Measurements from ENCODE around the gene C1orf74.

Gene C1orf74

DNA sequence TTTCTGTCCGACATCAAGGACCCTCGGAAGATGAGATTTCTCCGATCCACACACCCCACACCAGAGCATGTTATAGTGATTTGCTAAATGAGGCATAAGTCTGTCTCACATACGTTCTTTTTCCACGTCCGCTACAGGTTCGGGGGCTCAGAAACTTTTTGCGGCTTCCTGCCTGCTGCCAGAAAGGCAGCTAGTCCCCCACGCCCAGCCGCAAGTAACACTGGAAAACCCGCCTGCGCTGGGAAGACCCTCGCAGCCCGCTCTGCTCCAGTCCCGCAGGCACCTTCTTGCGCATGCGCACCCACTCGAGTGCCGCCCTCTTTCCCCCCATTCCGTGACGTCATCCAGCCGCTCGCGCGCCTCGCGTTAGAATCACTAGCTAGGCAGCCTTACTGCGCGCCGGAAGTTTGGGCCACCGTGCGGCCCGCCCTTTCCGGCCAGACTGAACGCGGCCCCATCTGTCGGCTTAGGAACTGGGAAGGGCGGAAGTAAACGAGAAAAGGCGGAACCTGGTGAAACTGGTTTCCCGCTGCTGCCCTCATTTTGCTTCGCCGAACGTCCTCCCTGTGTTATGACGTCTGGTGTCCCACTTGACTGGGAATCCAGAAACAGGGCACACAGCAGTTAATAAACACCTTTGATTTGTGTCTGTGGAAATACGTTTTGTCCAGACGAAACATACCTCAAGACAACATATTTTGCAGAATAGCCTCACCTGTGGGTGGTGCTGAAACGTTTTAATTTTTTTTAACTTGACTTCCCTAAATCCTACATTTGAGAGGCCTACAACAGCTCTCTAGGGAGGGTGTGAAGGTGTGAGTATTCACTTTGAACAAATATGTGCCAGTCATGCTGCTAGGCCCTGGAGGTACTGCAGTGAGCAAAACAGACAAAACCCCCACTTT lies at the start of gene C1orf74:
TSS of gene C1orf74 (minus strand) at position 295 of the 905 bp plus-strand sequence. CDS start 925 bp downstream, outside the sequence.
- DNase-seq = peak; percentile 98

DNA sequence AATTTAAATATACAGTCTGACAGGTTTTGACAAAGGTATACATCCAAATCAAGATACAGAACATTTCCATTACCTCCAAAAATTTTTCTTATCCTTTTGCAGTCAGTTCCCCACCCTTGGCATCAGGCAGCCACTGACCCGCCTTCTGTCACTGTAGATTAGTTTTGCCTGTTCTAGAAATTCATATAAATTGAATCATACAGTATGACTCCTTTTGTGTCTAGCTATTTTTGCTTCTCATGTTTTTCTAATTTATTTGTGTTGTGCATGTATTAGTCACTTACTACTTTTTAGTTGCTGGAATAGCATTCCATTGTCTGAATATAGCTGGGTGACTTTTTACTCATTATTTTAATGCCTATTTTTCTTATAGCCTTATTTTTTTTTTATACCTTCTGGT lies 47.3 kb upstream of the C1orf74 start:
- no peak for DNase-seq

DNA sequence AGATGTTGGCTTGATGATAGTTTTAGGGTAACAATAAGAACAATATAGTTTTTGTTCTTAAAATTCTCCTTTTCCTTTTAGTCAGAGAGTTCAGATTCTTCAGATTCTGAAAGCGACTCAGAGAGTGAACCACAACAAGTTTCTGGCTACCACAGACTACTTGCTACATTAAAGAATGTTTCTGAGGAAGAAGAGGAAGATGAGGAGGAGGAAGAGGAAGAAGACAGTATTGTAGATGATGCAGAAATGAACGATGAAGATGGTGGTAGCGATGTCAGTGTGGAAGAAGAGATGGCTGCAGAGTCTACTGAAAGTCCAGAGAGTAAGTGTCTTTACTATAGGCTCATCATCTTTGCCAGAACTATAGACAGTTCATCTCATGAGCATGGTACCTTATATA lies 46.4 kb upstream of the C1orf74 start:
- DNase-seq = no peak

DNA sequence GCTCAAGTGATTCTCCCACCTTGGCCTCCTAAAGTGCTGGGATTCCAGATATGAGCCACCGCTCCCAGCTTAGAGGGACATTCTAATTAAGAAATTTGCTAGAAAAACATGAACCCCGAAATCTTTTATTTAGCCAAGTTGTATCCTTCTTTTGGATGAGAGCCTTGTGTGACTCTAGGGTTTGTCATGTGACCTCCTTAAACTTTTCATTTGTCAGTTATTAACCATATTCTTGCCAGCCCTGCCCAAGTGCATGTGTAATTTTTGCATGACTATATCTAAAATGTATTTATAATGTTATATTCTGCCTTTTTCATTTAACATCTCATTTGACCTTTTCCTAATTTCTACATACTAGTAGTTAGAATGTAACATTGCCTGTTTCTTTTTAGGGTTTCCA lies 45.4 kb upstream of the C1orf74 start:
- DNase-seq = no peak

DNA sequence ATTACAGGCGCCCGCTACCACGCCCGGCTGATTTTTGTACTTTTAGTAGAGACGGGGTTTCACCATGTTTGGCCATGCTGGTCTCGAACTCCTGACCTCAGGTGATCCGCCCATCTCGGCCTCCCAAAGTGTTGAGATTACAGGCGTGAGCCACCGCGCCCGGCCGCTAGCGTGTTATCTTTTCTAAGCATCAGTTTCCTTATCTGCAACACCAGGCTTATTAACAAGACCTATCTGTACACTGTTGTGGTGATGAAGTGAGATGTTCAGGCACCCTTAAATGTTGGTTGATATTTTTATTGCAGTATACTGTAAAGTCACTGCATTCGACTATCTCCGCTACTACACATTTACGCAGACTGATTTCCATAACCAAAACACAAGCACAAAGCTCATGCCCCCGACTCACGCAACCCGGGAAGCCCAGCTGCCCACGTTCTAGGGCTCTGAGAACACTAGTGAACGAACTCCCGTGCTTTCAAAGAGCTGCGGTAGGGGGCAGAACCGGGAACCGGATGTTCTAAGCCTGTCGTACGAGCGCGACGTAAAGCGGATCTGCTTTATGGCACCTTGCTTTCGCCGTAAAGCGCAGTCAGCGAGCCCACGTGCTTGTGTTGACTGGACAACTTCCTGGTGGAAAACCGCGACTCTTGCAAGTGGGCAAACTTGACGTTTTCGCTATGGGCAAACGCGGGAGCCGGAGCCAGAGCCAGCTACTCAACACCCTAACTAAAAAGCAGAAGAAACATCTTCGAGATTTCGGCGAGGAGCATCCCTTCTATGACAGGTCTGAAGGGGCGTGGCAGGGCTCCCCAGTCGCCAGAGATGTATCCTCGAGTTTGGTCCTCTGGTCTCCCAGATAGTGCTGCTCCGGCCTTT lies 43.3 kb upstream of the C1orf74 start, which contains the start of gene UTP25:
TSS of gene UTP25 (plus strand) at position 589 of the 879 bp plus-strand sequence. CDS start at position 681, 92 bp downstream.
- DNase-seq = peak; percentile 89

DNA sequence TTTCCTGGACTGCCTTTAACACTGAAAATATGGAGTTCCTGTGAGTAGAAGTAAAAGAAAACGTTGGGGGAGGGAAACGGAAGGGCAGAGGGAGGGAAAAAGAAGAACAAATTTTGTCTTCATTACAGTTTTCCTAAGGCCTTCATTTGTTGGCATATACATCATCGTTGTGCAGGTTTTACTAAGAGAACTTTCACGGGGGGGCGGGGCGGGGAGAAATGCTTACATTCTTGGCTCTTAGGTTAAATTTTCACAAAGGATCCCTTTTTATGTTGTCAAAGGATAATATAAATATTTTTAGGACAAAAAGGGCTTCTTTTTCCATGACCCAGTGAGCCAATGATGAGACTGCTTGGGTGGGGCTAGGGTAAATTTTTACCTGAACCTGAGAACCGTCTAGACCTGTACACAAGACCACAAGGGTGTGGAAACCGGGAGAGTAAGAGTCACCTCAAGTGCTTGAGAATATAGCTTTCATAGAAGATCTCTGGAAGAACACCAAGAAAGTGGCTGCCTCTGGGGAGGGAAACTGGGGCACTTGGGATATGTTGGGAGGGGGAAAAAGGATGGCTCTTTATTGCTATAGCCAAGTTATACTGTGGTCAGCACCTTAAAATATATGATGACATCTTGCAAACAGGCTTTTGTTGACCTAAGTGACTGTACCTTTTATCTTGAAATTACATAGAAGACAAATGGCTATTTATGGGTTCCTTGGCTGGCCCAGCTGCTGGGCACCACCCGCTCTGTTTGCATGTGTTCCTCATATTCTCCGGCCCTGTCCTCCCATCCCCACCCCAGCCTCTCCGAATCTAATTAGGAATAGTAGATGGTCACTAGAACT lies 41.5 kb upstream of the C1orf74 start:
- DNase-seq = no peak

DNA sequence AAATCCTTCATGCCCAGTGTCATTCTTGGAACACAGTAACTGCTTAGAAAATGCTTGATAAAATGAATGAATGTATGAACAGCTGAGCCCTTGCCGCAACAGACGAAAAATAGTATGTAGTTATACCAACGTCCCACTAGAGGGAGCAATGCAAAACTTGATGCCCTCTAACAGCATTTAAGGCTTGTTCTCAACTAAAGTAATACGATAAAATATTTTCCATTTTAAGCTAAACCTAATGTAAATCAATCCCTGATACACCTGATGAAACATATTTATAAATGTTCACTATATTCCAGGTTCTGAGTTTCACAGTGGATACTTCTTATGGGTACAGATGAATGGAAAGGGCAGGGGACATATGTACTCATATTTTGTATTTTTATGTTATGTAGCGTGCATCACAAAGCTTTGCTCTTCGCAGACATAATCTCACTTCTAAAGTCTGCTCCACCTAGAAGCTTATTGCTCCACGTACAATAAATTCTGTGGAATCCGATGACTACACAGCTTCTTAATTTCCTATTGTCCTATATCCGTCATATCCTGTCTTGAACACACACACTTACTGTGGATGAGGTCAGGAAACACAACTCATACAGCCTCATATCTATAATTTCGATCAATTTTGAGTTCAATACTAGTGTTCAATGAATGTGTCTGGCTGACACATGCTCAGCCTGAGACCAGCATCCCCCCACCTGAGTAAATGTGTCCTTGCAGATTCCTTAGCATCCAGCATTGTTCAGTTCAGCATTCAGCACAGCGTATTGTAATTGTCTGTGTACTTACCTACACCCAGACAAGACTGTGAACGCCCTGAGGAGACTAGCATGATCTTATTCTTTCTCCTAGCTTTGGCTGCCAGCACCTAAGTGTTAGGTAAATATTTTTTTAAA lies 39.0 kb upstream of the C1orf74 start:
- no peak for DNase-seq

DNA sequence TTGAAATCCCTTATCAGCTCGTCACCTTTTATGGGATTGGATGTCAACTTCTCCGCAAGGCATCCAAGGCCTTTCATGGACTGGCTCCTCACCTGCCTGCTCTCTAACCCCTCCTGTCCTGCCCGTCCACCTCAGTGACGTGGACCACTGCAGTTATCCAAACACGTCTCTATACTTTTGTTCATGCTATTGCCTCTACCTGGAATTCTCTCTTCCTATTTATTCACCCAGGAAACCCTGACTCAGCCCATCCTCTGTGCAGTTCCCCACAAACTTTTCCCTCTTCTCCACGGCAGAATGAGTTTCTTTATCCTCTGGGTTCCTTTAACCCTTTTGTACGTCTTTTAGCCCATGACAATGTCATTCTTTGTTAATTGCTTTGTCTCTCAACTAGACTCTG lies 38.3 kb upstream of the C1orf74 start:
- DNase-seq = no peak

DNA sequence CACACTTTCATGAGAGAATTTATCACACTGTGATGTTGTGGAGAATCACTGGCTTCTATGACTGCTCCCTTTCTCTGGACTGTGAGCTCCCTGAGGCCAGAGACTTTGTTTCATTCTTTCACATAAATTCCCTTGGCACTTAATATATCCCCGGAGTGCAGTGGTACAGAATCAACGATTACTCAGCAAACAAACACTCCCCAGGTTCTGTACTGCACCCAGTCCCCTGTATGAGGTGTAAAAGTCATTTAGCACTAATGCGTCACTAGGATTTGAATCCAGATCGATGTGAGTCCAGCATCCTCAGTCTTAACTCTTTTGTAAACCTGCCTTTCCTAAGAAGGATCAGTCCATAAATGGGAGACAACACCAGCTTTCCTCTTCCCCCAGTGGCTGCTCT lies 36.6 kb upstream of the C1orf74 start:
- no peak for DNase-seq

DNA sequence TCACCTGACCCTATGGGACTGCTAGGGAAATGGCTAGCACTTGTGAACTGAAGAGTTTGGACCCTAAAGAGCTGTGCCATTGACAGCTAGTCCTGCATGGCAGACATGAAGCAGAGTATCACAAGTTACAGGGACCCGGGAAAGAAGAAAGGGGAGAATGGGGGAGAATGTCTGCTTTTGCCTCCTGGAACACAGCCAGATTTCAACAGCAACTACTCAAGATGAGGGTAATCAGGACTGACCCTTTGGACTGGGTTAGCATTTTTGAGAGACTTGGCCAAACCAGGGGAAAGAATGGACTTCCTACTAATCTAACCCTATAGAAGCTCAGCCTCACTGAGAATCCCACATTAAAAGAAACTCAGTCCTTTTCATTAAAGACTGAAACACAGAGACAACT lies 34.7 kb upstream of the C1orf74 start:
- no peak for DNase-seq

DNA sequence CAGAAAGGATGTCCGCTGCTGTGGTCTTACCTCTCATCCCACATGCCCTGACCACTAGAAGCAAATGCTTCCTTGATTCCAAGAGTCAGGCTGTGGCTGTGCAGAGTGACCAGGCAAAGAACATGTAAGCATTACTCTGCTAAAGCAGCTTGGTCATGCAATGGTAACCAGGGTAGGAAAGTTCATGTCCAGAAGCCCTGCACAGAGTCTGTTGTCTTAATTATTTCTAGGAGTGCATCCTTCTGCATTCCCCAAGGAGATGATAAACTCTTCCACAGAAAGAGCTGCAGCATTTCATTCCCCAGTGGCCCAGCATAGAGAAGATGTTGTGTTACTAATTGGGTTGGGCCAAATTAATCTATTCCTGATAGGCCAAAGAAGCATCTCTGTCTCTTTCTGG lies 33.3 kb upstream of the C1orf74 start:
- no peak for DNase-seq

DNA sequence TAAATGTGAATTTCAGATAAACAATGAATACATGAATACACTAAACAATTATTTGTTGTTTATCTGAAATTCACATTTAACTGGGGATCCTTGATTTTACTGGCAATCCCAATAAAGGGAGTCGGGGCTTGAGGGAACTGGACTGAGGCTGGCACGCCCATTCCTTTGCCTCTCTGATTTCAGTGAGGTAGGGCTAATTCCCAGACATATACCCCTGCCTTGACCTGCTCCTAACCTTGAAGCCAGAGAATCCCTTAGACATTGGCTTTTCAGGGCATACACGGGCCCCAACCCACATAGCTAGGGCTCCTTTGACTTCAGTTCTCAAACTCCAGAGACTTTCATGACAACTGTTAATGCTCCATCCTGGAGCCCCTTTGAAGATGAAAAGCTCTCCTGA lies 32.6 kb upstream of the C1orf74 start:
- DNase-seq = no peak

DNA sequence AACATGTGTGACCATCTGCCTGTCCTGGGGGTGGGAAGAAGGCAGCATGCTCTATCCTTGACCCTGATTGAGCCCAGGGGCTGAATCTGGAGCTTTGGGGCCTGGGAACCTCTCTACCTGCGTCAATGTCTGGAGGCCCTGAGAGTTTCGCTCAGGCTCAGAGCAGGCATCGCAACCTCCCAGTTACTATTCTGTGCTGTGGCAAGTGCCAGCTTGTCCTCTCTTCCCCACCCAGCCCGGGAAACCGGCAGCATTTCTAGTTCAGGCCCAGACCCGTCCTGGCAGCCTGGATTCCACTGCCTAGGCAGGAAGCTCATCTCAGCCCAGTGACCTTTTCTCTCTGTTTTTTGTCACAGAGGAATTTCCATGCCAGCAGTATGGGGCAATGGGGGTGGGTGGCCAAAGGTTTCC lies 31.6 kb upstream of the C1orf74 start:
- no peak for DNase-seq

DNA sequence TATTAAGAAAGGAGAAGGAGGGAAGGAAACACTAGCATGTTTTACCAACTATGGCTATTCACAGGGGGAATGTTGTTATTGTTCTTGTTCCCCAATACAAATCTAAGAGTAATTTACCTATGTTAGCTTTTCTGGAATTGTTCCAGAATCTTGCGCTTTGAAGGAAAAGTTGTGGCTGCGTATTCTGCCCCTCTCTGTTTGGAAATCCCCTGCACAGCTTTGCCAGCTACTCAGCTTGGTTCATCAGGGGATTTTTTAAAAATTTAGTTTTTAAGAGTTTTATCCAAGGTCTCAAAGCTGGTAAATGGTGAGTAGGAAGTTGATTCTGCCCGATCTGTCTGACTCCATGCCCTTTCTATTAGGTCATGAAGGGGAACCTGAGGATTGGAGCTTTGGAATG lies 31.1 kb upstream of the C1orf74 start:
- DNase-seq = no peak

DNA sequence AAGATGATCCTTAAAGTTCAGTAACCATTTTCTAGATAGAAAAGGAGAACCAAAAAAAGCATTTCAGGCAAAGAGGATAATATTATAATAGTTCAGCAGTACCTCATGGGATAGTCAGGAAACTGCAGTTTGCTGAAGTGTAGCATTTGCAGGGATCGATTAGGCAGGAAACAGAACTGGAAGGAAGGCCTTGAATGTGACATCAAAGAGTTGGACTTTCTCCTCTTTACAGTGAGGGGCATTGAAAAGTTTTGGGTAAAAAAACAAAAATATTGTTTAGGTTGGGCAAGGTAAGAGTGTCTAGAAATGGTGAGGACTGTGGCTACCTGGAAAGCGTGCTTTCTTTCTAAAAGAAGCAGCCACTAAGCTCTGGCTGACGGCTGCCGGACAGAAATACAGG lies 29.5 kb upstream of the C1orf74 start:
- DNase-seq = no peak

DNA sequence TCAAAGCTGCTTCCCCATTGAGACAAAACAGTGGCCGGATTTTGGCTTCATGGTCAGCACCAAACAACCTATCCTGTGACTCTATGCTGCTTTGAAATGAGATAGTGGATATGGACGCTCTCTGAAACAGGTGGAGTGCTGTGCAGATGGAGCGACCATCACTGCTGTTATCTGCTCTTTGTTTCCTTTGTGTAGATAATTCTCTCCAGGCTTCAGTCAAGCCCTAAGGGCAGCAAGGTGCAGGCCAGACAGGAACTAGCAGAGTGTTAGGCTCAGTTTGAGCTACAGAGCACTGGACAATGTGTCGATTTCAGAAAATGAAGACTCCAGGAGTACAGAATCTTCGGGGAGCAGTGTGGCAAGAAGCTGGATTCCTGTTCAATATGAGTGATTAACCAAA lies 26.4 kb upstream of the C1orf74 start:
- DNase-seq = no peak

DNA sequence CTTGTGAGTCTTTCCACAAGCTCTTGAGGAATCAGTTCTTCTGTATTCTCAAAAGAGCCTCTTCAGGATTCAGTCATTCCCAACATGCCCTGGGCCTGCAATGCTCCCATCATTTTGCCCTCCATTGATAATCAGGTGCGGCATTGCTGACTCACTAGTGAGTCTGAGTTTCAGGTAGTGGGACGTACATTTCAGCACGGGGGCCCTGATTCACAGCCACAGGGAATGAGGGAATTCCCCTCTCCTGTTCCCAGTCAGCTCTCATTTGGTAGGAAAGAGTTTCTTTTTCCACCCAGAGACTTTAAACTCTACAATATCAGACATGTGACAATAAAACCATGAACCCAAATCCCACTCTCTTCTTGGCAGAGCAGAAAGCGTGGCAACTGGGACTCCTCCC lies 25.3 kb upstream of the C1orf74 start:
- no peak for DNase-seq

DNA sequence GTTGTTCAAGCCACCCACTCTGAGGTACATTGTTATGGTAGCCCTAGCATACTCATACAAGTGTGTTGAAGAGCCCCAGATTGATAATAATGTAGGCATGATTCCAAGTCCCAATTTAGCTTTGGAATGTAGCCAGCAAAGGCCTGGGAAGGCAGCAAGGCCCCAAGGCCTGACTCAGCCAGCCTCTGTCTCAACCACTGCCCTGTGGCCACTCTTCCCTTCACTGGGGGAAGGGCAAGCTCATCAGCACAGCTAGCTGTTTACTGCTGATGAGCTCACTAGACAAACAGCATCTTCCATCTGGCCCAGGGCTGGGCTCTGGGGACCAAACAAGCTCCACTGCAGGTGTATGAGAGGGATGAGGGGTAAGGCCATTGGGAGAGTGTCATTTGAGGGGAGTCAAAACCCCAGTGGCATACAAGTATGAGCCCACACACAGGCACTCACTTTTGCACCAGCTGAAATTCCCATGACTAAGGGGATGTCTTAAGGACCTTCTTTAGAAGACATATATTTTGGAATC lies 23.8 kb upstream of the C1orf74 start:
- peak; percentile 78 for DNase-seq

DNA sequence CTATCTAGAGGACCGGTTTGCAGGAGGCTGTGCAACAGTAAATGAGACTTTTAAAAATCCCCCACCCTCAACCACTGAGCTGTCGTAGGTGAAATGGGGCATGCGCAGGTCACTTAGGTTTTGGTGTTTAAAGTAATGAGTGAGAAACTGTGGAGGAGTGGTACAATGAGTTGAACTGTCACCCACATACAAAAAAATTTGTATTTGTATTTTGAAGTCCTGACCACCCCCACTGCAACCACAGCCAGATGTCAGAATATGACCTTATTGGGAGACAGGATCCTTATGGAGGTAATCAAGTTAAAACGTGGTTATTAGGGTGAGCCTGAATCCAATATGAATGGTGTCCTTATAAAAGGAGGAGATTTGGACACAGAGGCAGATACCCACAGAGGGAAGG lies 23.1 kb upstream of the C1orf74 start:
- no peak for DNase-seq

DNA sequence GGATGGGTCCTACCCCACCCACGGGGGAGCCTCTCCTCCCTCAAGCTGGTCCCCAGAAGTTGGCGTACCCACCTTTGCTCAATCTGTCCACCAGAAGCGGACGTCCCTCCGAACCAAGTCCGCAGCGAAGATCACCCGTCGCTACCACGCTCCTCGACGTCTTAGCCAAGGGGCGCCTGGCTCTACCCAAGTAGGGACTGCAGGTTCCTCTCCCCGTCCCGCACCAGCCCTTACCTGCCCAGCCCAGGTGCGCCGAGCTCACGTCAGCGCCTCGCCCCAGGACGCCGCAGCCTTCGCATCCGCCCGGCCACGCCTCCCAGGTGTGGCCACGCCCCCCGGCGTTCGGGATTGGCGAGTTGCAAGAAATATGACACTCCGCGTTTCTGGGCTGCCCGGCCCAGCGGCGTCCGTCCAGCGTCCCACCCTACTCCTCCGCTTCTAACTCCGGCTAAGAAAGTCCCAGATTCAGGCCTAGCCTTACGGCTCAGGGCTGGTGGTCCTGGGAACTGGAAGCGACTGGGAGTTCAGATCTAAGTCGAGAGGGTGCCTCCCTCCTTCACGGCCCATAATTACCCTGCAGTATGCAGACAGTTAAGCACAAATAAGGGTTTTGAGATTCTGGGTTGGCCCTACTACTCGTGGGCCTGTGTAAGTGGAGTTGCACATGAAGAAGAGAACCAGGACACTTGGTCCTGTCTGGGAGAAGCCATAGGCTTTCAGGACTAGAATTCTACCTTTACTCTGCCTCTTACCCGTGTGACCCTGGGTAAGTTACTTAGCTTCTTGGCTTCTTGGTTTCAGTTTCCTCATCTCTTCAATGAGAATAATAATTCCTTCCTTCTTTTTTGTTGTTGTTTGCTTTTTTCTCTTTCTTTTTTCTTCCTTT lies 21.8 kb upstream of the C1orf74 start, which contains the start of gene IRF6:
TSS of gene IRF6 (minus strand) at position 268 of the 886 bp plus-strand sequence. CDS start 4,729 bp downstream, outside the sequence.
- DNase-seq = no peak
